Kidney capillary endothelial cell (primary cell): ENCODE data around the gene NEDD4.
"Not testable (repeated sequence)": the region's sequence is repeated elsewhere in the genome, so short reads cannot be mapped to it uniquely, and the experiment has no call there.

ENCODE experiments used
- DNase-seq: peaks from one replicate; pipeline ENCODE4 v3.0.0-alpha.2; 2018; ENCODE audit warnings: low spot score

NEDD4 gene

GRCh38 chr15:55893852-55894251, 99.6 kb downstream of the NEDD4 start:
- no peak for DNase-seq

- no peak for DNase-seq
These were observed 102.2 kb downstream of the NEDD4 start for GRCh38 chr15:55891196-55891595.

GRCh38 chr15:55884223-55884622, 109.2 kb downstream of the NEDD4 start:
- DNase-seq = no peak

GRCh38 chr15:55879181-55879580, 114.2 kb downstream of the NEDD4 start:
- no peak for DNase-seq

GRCh38 chr15:55873024-55873720, 120.2 kb downstream of the NEDD4 start:
- no peak for DNase-seq

- no peak for DNase-seq
These were observed 120.9 kb downstream of the NEDD4 start for GRCh38 chr15:55872471-55872870.

GRCh38 chr15:55869660-55870059, 123.8 kb downstream of the NEDD4 start:
- no peak for DNase-seq

- DNase-seq = no peak
These were observed 124.7 kb downstream of the NEDD4 start for GRCh38 chr15:55868707-55869106.

GRCh38 chr15:55868291-55868690, 125.1 kb downstream of the NEDD4 start:
- not testable (repeated sequence) for DNase-seq

GRCh38 chr15:55863911-55864310, 129.5 kb downstream of the NEDD4 start:
- no peak for DNase-seq

GRCh38 chr15:55861115-55861514, 132.3 kb downstream of the NEDD4 start:
- DNase-seq = no peak

- DNase-seq = no peak
These were observed 132.9 kb downstream of the NEDD4 start for GRCh38 chr15:55860468-55860867.

GRCh38 chr15:55859681-55860080, 133.7 kb downstream of the NEDD4 start:
- DNase-seq = no peak

GRCh38 chr15:55858661-55859060, 134.8 kb downstream of the NEDD4 start:
- DNase-seq = no peak

GRCh38 chr15:55856506-55857164, 136.8 kb downstream of the NEDD4 start:
- DNase-seq = peak; percentile 47

- no peak for DNase-seq
These were observed 140.3 kb downstream of the NEDD4 start for GRCh38 chr15:55853134-55853533.

- peak; percentile 67 for DNase-seq
These were observed 147.2 kb downstream of the NEDD4 start for GRCh38 chr15:55846116-55846707.

GRCh38 chr15:55842897-55843296, 150.5 kb downstream of the NEDD4 start:
- DNase-seq = not testable (repeated sequence)

- DNase-seq = no peak
These were observed 157.5 kb downstream of the NEDD4 start for GRCh38 chr15:55835866-55836265.

GRCh38 chr15:55834331-55834730, 159.1 kb downstream of the NEDD4 start:
- DNase-seq = no peak

- DNase-seq = no peak
These were observed 163.6 kb downstream of the NEDD4 start for GRCh38 chr15:55829826-55830225.

GRCh38 chr15:55827955-55828354, 165.5 kb downstream of the NEDD4 start:
- DNase-seq = no peak

GRCh38 chr15:55827204-55827603, 166.2 kb downstream of the NEDD4 start:
- no peak for DNase-seq
